HepG2 (cell line): ENCODE measurements around the gene SMYD1. TPM values are rescaled to one million over a fixed set of nuclear protein-coding genes. Genes with fewer than 3 reads are reported as not detected.

ENCODE experiments used
- BCL6 ChIP-seq: IDR thresholded peaks from 2 replicates; pipeline ENCODE4 v1.6.1; 2016; ENCODE audit warnings: missing genetic modification reagents, missing compliant biosample characterization
- ISL2 ChIP-seq: sonication (generic); formaldehyde crosslinking; IDR thresholded peaks from 2 replicates; pipeline ENCODE4 v1.5.0; 2020; ENCODE audit warnings: missing genetic modification reagents
- KLF13 ChIP-seq: sonication (generic); formaldehyde crosslinking; IDR thresholded peaks from 2 replicates; pipeline ENCODE4 v1.4.0; 2020; ENCODE audit warnings: mild to moderate bottlenecking, missing genetic modification reagents
- MXD4 ChIP-seq: IDR thresholded peaks from 2 replicates; pipeline ENCODE4 v1.6.1; 2016; ENCODE audit warnings: mild to moderate bottlenecking, missing biosample characterization, missing genetic modification reagents
- PITX1 ChIP-seq: sonication (generic); formaldehyde crosslinking; IDR thresholded peaks from 2 replicates; pipeline ENCODE4 v1.5.1; 2020; ENCODE audit warnings: mild to moderate bottlenecking, missing genetic modification reagents
- TAF15 ChIP-seq: fragments of 200-400 bp; formaldehyde crosslinking; IDR thresholded peaks from one replicate; pipeline ENCODE4 v1.6.1; 2018; ENCODE audit warnings: mild to moderate bottlenecking, low read depth, low read length; ENCODE audit not compliant: poor library complexity, severe bottlenecking
- THAP11 ChIP-seq: IDR thresholded peaks from 2 replicates; pipeline ENCODE4 v1.6.1; 2016; ENCODE audit warnings: missing biosample characterization, missing genetic modification reagents
- ZBTB1 ChIP-seq: sonication (generic); formaldehyde crosslinking; IDR thresholded peaks from 2 replicates; pipeline ENCODE4 v1.4.0; 2020; ENCODE audit warnings: missing genetic modification reagents, borderline replicate concordance
- ZNF567 ChIP-seq: sonication (generic); formaldehyde crosslinking; IDR thresholded peaks from 2 replicates; pipeline ENCODE4 v1.8.1; 2023; ENCODE audit warnings: mild to moderate bottlenecking, missing genetic modification reagents, borderline replicate concordance
- ZNF598 ChIP-seq: sonication (generic); formaldehyde crosslinking; IDR thresholded peaks from 2 replicates; pipeline ENCODE4 v1.5.1; 2020; ENCODE audit warnings: mild to moderate bottlenecking, missing genetic modification reagents, borderline replicate concordance
- polyA plus RNA-seq, 8 experiments: library from polyadenylated mRNA; depleted of rRNA in 3 of 8; stranded (reverse) in 7 of 8; unstranded in 1 of 8; fragments of >200 nt; fragmentation: Illumina TruSeq in 4 of 8; extraction: Trizol in 4 of 8; gene quantifications; 2 replicates each; pipeline versions ENCODE4 v1.2.1 to v1.2.3, GENCODE V29; 2011 to 2016; ENCODE audit warnings: low read depth in 4 of 8, missing spikeins in 1 of 8, mixed read lengths in 1 of 8; ENCODE audit not compliant: insufficient read depth in 1 of 8
- total RNA-seq, 5 experiments: library from RNA; depleted of rRNA; stranded (reverse); fragments of >200 nt; fragmentation: Illumina TruSeq; extraction: Trizol; gene quantifications; 2 replicates each; pipeline ENCODE4 v1.2.3, GENCODE V29; 2016; ENCODE audit warnings: low read depth in 1 of 5
- TF ChIP-seq, protein P1 (sequence below): sonication (generic); formaldehyde crosslinking; IDR thresholded peaks from 2 replicates; pipeline ENCODE4 v1.4.0; 2020; ENCODE audit warnings: mild to moderate bottlenecking, missing genetic modification reagents
- TF ChIP-seq, protein P2 (sequence below): sonication (generic); formaldehyde crosslinking; conservative IDR thresholded peaks from 2 replicates; pipeline ENCODE4 v1.8.0; 2022; ENCODE audit warnings: missing genetic modification reagents
- TF ChIP-seq, protein P3 (sequence below): sonication (generic); formaldehyde crosslinking; IDR thresholded peaks from 2 replicates; pipeline ENCODE4 v1.5.1; 2020; ENCODE audit warnings: mild to moderate bottlenecking, missing genetic modification reagents, borderline replicate concordance
- TF ChIP-seq, protein P4 (sequence below): sonication (generic); formaldehyde crosslinking; IDR thresholded peaks from 2 replicates; pipeline ENCODE4 v1.8.1; 2022; ENCODE audit warnings: low read depth, mild to moderate bottlenecking, missing genetic modification reagents
- TF ChIP-seq, protein P5 (sequence below): IDR thresholded peaks from 2 replicates; pipeline ENCODE4 v1.6.1; 2016; ENCODE audit warnings: low read depth, missing genetic modification reagents, missing compliant biosample characterization

Gene SMYD1
- total and polyA plus RNA-seq, 2 of the 13 experiments (the other 11 are each of a cell fraction or from before 2014, with no cell fraction given) = not detected

DNA sequence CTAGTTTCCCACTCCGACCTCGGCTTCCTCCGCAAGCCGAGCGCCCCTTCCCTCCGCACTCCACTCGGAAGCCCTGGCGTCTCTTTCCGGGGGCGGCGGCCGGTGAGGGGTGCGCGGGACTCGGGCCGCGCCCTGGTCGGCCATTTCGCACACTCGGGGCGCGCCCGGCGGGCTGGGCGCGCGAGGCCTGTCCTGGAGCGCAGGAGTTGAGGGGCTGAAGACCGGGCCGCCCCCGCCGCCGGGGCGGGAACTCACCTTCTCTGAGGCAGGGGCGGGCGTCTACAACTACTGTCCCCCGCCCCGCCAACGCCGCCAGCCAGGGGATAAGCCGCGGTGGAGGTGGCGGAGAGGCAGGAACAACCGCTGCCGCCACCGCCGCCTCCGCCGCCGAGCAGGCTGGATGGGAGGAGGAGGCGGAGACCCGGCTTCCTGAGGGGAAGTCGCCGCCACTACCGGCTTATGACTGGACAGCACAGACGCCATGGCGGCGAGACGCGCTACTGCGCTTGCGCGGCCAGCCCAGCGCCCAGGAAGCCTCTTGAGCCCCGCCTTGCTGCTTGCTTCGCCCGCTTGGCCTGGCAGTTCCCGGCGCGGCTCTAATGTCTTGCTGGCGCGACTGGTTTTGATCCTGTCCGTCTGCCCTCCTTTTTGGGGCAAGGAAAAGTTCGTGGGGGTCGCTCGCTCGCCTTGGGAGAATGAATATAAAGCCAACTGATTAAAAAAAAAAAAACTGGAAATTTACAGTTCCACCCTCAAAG, 12.1 kb upstream of the SMYD1 start, which contains the start of gene KRCC1 (continued):
- TF ChIP-seq, protein P1, sequence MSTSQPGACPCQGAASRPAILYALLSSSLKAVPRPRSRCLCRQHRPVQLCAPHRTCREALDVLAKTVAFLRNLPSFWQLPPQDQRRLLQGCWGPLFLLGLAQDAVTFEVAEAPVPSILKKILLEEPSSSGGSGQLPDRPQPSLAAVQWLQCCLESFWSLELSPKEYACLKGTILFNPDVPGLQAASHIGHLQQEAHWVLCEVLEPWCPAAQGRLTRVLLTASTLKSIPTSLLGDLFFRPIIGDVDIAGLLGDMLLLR = peak; percentile 69; the same call in 1 of the 2 replicates
- TF ChIP-seq, protein P2, sequence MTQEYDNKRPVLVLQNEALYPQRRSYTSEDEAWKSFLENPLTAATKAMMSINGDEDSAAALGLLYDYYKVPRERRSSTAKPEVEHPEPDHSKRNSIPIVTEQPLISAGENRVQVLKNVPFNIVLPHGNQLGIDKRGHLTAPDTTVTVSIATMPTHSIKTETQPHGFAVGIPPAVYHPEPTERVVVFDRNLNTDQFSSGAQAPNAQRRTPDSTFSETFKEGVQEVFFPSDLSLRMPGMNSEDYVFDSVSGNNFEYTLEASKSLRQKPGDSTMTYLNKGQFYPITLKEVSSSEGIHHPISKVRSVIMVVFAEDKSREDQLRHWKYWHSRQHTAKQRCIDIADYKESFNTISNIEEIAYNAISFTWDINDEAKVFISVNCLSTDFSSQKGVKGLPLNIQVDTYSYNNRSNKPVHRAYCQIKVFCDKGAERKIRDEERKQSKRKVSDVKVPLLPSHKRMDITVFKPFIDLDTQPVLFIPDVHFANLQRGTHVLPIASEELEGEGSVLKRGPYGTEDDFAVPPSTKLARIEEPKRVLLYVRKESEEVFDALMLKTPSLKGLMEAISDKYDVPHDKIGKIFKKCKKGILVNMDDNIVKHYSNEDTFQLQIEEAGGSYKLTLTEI (CRISPR knock-in tag) = no peak
- TF ChIP-seq THAP11 (CRISPR knock-in tag) (peak; percentile 64; the same call in 1 of the 2 replicates), ZBTB1 (CRISPR knock-in tag) (no peak; the same call in 1 of the 2 replicates), TAF15 (peak; percentile 44), KLF13 (CRISPR knock-in tag) (0 out of 2 replicates have a peak, but pooled peaks have one; percentile 45), ZNF567 (CRISPR knock-in tag) (peak; percentile 65; the same call in 1 of the 2 replicates), BCL6 (CRISPR knock-in tag) (peak; percentile 51), MXD4 (0 out of 2 replicates have a peak, but pooled peaks have one; percentile 57), ISL2 (CRISPR knock-in tag) (no peak; the same call in 1 of the 2 replicates), PITX1 (CRISPR knock-in tag) (peak; percentile 67), ZNF598 (0 out of 2 replicates have a peak, but pooled peaks have one; percentile 30)
- TF ChIP-seq, protein P3, sequence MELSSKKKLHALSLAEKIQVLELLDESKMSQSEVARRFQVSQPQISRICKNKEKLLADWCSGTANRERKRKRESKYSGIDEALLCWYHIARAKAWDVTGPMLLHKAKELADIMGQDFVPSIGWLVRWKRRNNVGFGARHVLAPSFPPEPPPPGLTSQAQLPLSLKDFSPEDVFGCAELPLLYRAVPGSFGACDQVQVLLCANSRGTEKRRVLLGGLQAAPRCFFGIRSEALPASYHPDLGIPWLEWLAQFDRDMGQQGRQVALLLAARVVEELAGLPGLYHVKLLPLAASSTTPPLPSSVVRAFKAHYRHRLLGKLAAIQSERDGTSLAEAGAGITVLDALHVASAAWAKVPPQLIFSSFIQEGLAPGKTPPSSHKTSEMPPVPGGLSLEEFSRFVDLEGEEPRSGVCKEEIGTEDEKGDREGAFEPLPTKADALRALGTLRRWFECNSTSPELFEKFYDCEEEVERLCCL = peak; percentile 91; the same call in 1 of the 2 replicates
- TF ChIP-seq, protein P4, sequence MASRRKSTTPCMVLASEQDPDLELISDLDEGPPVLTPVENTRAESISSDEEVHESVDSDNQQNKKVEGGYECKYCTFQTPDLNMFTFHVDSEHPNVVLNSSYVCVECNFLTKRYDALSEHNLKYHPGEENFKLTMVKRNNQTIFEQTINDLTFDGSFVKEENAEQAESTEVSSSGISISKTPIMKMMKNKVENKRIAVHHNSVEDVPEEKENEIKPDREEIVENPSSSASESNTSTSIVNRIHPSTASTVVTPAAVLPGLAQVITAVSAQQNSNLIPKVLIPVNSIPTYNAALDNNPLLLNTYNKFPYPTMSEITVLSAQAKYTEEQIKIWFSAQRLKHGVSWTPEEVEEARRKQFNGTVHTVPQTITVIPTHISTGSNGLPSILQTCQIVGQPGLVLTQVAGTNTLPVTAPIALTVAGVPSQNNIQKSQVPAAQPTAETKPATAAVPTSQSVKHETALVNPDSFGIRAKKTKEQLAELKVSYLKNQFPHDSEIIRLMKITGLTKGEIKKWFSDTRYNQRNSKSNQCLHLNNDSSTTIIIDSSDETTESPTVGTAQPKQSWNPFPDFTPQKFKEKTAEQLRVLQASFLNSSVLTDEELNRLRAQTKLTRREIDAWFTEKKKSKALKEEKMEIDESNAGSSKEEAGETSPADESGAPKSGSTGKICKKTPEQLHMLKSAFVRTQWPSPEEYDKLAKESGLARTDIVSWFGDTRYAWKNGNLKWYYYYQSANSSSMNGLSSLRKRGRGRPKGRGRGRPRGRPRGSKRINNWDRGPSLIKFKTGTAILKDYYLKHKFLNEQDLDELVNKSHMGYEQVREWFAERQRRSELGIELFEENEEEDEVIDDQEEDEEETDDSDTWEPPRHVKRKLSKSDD = peak; percentile 61; the same call in 1 of the 2 replicates
- TF ChIP-seq, protein P5, sequence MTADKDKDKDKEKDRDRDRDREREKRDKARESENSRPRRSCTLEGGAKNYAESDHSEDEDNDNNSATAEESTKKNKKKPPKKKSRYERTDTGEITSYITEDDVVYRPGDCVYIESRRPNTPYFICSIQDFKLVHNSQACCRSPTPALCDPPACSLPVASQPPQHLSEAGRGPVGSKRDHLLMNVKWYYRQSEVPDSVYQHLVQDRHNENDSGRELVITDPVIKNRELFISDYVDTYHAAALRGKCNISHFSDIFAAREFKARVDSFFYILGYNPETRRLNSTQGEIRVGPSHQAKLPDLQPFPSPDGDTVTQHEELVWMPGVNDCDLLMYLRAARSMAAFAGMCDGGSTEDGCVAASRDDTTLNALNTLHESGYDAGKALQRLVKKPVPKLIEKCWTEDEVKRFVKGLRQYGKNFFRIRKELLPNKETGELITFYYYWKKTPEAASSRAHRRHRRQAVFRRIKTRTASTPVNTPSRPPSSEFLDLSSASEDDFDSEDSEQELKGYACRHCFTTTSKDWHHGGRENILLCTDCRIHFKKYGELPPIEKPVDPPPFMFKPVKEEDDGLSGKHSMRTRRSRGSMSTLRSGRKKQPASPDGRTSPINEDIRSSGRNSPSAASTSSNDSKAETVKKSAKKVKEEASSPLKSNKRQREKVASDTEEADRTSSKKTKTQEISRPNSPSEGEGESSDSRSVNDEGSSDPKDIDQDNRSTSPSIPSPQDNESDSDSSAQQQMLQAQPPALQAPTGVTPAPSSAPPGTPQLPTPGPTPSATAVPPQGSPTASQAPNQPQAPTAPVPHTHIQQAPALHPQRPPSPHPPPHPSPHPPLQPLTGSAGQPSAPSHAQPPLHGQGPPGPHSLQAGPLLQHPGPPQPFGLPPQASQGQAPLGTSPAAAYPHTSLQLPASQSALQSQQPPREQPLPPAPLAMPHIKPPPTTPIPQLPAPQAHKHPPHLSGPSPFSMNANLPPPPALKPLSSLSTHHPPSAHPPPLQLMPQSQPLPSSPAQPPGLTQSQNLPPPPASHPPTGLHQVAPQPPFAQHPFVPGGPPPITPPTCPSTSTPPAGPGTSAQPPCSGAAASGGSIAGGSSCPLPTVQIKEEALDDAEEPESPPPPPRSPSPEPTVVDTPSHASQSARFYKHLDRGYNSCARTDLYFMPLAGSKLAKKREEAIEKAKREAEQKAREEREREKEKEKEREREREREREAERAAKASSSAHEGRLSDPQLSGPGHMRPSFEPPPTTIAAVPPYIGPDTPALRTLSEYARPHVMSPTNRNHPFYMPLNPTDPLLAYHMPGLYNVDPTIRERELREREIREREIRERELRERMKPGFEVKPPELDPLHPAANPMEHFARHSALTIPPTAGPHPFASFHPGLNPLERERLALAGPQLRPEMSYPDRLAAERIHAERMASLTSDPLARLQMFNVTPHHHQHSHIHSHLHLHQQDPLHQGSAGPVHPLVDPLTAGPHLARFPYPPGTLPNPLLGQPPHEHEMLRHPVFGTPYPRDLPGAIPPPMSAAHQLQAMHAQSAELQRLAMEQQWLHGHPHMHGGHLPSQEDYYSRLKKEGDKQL (CRISPR knock-in tag) = no peak
